ENCODE measurements around the gene PLA2G3. TPM values are rescaled to one million over a fixed set of nuclear protein-coding genes. Genes with fewer than 3 reads are reported as not detected.

Gene PLA2G3
- total and polyA plus RNA-seq, 2 of the 13 experiments (the other 11 are each of a cell fraction or from before 2014, with no cell fraction given), result 0.12 to 0.42 TPM

- TF ChIP-seq ZNF331 (CRISPR knock-in tag; IDR thresholded peaks at IDR 0.05), result no peak
- no peak for TF ChIP-seq ZNF629 (CRISPR knock-in tag; conservative IDR thresholded peaks at IDR 0.05)
- TF ChIP-seq ZNF572 (CRISPR knock-in tag; IDR thresholded peaks at IDR 0.05), result no peak
- TF ChIP-seq CSRNP2 (CRISPR knock-in tag; conservative IDR thresholded peaks at IDR 0.05; ENCODE audit: low read depth), result no peak
- no peak for TF ChIP-seq BHLHE40 (IDR thresholded peaks at IDR 0.05; ENCODE audit: low read length)
- TF ChIP-seq THAP8 (CRISPR knock-in tag; IDR thresholded peaks at IDR 0.05; ENCODE audit: borderline replicate concordance), result no peak
- TF ChIP-seq ZNF710 (CRISPR knock-in tag; IDR thresholded peaks at IDR 0.05; ENCODE audit: borderline replicate concordance), result no peak
These were observed 32.5 kb downstream of the PLA2G3 start (continued) for GRCh38 chr22:31107894-31108218.

GRCh38 chr22:31107178-31107893 is 33.0 kb downstream of the PLA2G3 start, which contains the start of gene SELENOM:
Gene SELENOM, minus strand, starts transcription at chr22:31107568. Its CDS starts 63 bp downstream, at chr22:31107505.
- no TSS peak for BruUV-seq (replicated peaks)
- WGBS (ENCODE audit: low lambda C conversion rate), result 41% methylated on average over 42 of the region's 67 CpGs
- in situ Hi-C loops (cut with HindIII; ENCODE audit: extremely low pct_ligation_motif_present, low pct_unique_long_range_greater_than_20kb) (no loop called here), intact Hi-C loops (cut with micrococcal nuclease; ENCODE audit: unreplicated experiment) (loop anchor here (1.0 kb wide), 1 partner anchor 42 kb away; no protein-coding TSS in a partner anchor)
- peaks cover 28% of the 10 kb centered on the region for H3K4me1 ChIP-seq (ENCODE audit: insufficient read depth, low read length)
- H4K20me1 ChIP-seq (ENCODE audit: insufficient read depth, low read length), result no peaks in the 10 kb centered on the region
- H3K36me3 ChIP-seq (replicated peaks in 1 of 2; ENCODE audit: control insufficient read depth in 1 of 2, insufficient read depth in 2 of 2, low read length in 2 of 2), result no peaks in the 10 kb centered on the region
- peak within 1 kb of the TSS; percentile 20 for H2AFZ ChIP-seq (ENCODE audit: low read length)
- H3K4me2 ChIP-seq (ENCODE audit: low read depth, low read length), result peak within 1 kb of the TSS; percentile 88
- ChIA-PET POLR2A (interaction anchor here (1.0 to 1.5 kb wide), 11 partner anchors 8 to 138 kb away, joined by 3 to 7 read pairs (median 4); partner anchors contain the start of genes PLA2G3, SMTN and TUG1), CTCF (ENCODE audit: low intra/inter-chr PET ratio, low total read pairs) (interaction anchor here (1.5 to 1.6 kb wide), 2 partner anchors 42 to 124 kb away, joined by 6 to 17 read pairs; no protein-coding TSS in a partner anchor)
- peak; percentile 90 for ATAC-seq
- H3K27me3 ChIP-seq (ENCODE audit: control insufficient read depth in 1 of 2, insufficient read depth in 2 of 2, low read length in 2 of 2), result no peaks in the 10 kb centered on the region
- peak within 1 kb of the TSS; percentile 47; the same call in 1 of the 2 replicates for H3K9ac ChIP-seq (ENCODE audit: insufficient read depth, low read depth, low read length)
- no peaks in the 10 kb centered on the region for H3K9me3 ChIP-seq (ENCODE audit: low read length)
- peak; percentile 86 for DNase-seq (ENCODE audit: low spot score)
- no peaks in the 10 kb centered on the region for H3K79me2 ChIP-seq (ENCODE audit: insufficient read depth, low read length)
- H3K27ac ChIP-seq (ENCODE audit: extremely low read length, insufficient read depth, low read length), result no peak within 1 kb of the TSS
- peak; percentile 60 for FAIRE-seq
- peak within 1 kb of the TSS; percentile 39 to 64 (median 44); a peak in 5 of 6 replicates for H3K4me3 ChIP-seq (replicated peaks in 1 of 3; ENCODE audit: insufficient read depth in 1 of 3, low read depth in 2 of 3, low read length in 3 of 3)
- TF ChIP-seq IRX3 (CRISPR knock-in tag; IDR thresholded peaks at IDR 0.05; ENCODE audit: borderline replicate concordance, low read depth) (no peak), ZBED4 (CRISPR knock-in tag; IDR thresholded peaks at IDR 0.05; ENCODE audit: borderline replicate concordance) (peak; percentile 78; the same call in 1 of the 2 replicates), ZBTB21 (CRISPR knock-in tag; IDR thresholded peaks at IDR 0.05) (no peak)
